ENCODE results near the gene CHKB.

GRCh38 chr22:50586416-50586815 is 3.8 kb upstream of the CHKB start:
- no peak for TF ChIP-seq CTCF (IDR thresholded peaks at IDR 0.05; ENCODE audit: low read length)
- no peak for TF ChIP-seq EZH2 (IDR thresholded peaks at IDR 0.05; ENCODE audit: borderline replicate concordance, low read length)
